Liver (tissue), 9 donors: ENCODE results near the gene AQP9. TPM values are rescaled to one million over a fixed set of nuclear protein-coding genes. Genes with fewer than 3 reads are reported as not detected.
"Not testable (repeated sequence)": the region's sequence is repeated elsewhere in the genome, so short reads cannot be mapped to it uniquely, and the experiment has no call there.

Source experiments
- DNase-seq: peaks from one replicate; pipeline ENCODE4 v3.0.0-alpha.2; 2017; ENCODE audit warnings: low spot score
- H3K27ac ChIP-seq, 2 donors: one replicate each; pipeline ENCODE4 v1.7.0; 2013; ENCODE audit warnings: inconsistent platforms in 2 of 2, low read length in 2 of 2, control low read depth in 1 of 2, low read depth in 1 of 2, mild to moderate bottlenecking in 1 of 2
- H3K27me3 ChIP-seq, 4 donors: one replicate each; pipeline versions ENCODE4 v1.6.1 to v1.7.0; 2013; ENCODE audit warnings: low read length in 3 of 4, inconsistent platforms in 1 of 4, mild to moderate bottlenecking in 1 of 4, moderate library complexity in 1 of 4; ENCODE audit not compliant: control insufficient read depth in 4 of 4, insufficient read depth in 4 of 4
- H3K36me3 ChIP-seq, 4 donors: one replicate each; pipeline versions ENCODE4 v1.6.1 to v1.7.0; 2013; ENCODE audit warnings: low read length in 3 of 4, mild to moderate bottlenecking in 3 of 4, low read depth in 1 of 4, moderate library complexity in 1 of 4; ENCODE audit not compliant: control insufficient read depth in 4 of 4, insufficient read depth in 3 of 4
- H3K4me1 ChIP-seq, 4 donors: one replicate each; pipeline versions ENCODE4 v1.6.1 to v1.7.0; 2013; ENCODE audit warnings: low read length in 3 of 4, mild to moderate bottlenecking in 3 of 4, moderate library complexity in 1 of 4; ENCODE audit not compliant: control insufficient read depth in 4 of 4, insufficient read depth in 4 of 4
- H3K4me3 ChIP-seq, 3 donors: one replicate each; pipeline versions ENCODE4 v1.6.1 to v1.7.0; 2013; ENCODE audit warnings: low read length in 3 of 3, control low read depth in 1 of 3, low read depth in 1 of 3, mild to moderate bottlenecking in 1 of 3
- H3K9ac ChIP-seq, 2 donors: one replicate each; pipeline ENCODE4 v1.7.0; 2013; ENCODE audit warnings: low read length in 2 of 2, mild to moderate bottlenecking in 2 of 2, moderate library complexity in 2 of 2, control low read depth in 1 of 2, low read depth in 1 of 2
- H3K9me3 ChIP-seq, 4 donors: one replicate each; pipeline versions ENCODE4 v1.6.1 to v1.7.0; 2013; ENCODE audit warnings: low read length in 3 of 4; ENCODE audit not compliant: control insufficient read depth in 4 of 4
- ATF3 ChIP-seq: IDR thresholded peaks from 2 replicates; pipeline ENCODE4 v1.6.1; 2016; ENCODE audit warnings: antibody characterized with exemption
- CTCF ChIP-seq: fragments of 150-350 bp; IDR thresholded peaks from 2 replicates; pipeline ENCODE4 v1.5.1; 2017; ENCODE audit warnings: improper control_type of control experiment, low read depth, low read length; ENCODE audit not compliant: missing input control
- EGR1 ChIP-seq, 2 donors: IDR thresholded peaks; 2 replicates each; pipeline ENCODE4 v1.6.1; 2016 to 2018; ENCODE audit warnings: antibody characterized with exemption in 2 of 2, low read depth in 2 of 2
- FOXA1 ChIP-seq: IDR thresholded peaks from 2 replicates; pipeline ENCODE4 v1.6.1; 2016; ENCODE audit warnings: antibody characterized with exemption
- FOXA2 ChIP-seq: IDR thresholded peaks from 2 replicates; pipeline ENCODE4 v1.6.1; 2016; ENCODE audit warnings: antibody characterized with exemption
- GABPA ChIP-seq, 2 donors: IDR thresholded peaks in 1 of 2; conservative IDR thresholded peaks in 1 of 2; 2 replicates each; pipeline ENCODE4 v1.6.1; 2016; ENCODE audit warnings: antibody characterized with exemption in 2 of 2, mild to moderate bottlenecking in 1 of 2, moderate library complexity in 1 of 2
- HNF4A ChIP-seq, 2 donors: conservative IDR thresholded peaks; 2 replicates each; pipeline ENCODE4 v1.6.1; 2016; ENCODE audit warnings: antibody characterized with exemption in 2 of 2, mild to moderate bottlenecking in 2 of 2
- HNF4G ChIP-seq: IDR thresholded peaks from 2 replicates; pipeline ENCODE4 v1.6.1; 2016; ENCODE audit warnings: antibody characterized with exemption
- MAX ChIP-seq: IDR thresholded peaks from 2 replicates; pipeline ENCODE4 v1.6.1; 2016; ENCODE audit warnings: antibody characterized with exemption
- NR2F2 ChIP-seq: IDR thresholded peaks from 2 replicates; pipeline ENCODE4 v1.6.1; 2016; ENCODE audit warnings: antibody characterized with exemption
- RAD21 ChIP-seq, 2 donors: IDR thresholded peaks; 2 replicates each; pipeline ENCODE4 v1.6.1; 2016; ENCODE audit warnings: antibody characterized with exemption in 2 of 2, mild to moderate bottlenecking in 2 of 2
- REST ChIP-seq: IDR thresholded peaks from 2 replicates; pipeline ENCODE4 v1.6.1; 2016; ENCODE audit warnings: antibody characterized with exemption, mild to moderate bottlenecking
- RXRA ChIP-seq, 2 donors: IDR thresholded peaks; 2 replicates each; pipeline ENCODE4 v1.6.1; 2017 to 2018; ENCODE audit warnings: antibody characterized with exemption in 2 of 2, mild to moderate bottlenecking in 1 of 2
- SP1 ChIP-seq: IDR thresholded peaks from 2 replicates; pipeline ENCODE4 v1.6.1; 2018; ENCODE audit warnings: antibody characterized with exemption, mild to moderate bottlenecking
- TAF1 ChIP-seq: conservative IDR thresholded peaks from 2 replicates; pipeline ENCODE4 v1.6.1; 2016; ENCODE audit warnings: antibody characterized with exemption, mild to moderate bottlenecking
- YY1 ChIP-seq: IDR thresholded peaks from 2 replicates; pipeline ENCODE4 v1.6.1; 2016; ENCODE audit warnings: antibody characterized with exemption, mild to moderate bottlenecking
- ZBTB33 ChIP-seq: IDR thresholded peaks from 2 replicates; pipeline ENCODE4 v1.6.1; 2016; ENCODE audit warnings: antibody characterized with exemption
- WGBS: extraction: QIAGEN DNeasy Blood & Tissue Kit; methylation state at CpG from one replicate; pipeline ENCODE4 v1.1.7; 2013; 5-methylcytosine and 5-hydroxymethylcytosine counted together
- polyA plus RNA-seq, 2 donors: library from polyadenylated mRNA; stranded (reverse) in 1 of 2; unstranded in 1 of 2; fragments of 200-250 nt in 1 of 2; fragments of >200 nt in 1 of 2; fragmentation: Nextera tagmentation in 1 of 2; extraction: Ambion mirVana in 1 of 2; gene quantifications; one replicate each; pipeline versions ENCODE4 v1.2.1 to v1.2.3, GENCODE V29; 2013 to 2015
- total RNA-seq, 2 donors: library from RNA; depleted of rRNA; stranded (reverse); fragments of >200 nt; gene quantifications; one replicate each; pipeline ENCODE4 v1.2.3, GENCODE V29; 2014
- donor health status: healthy.
- donor health status: healthy.
- donor health status: healthy.
- donor health status: healthy.
- donor health status: healthy.

The AQP9 gene
- total and polyA plus RNA-seq, 4 donors: 1.4 to 111 (median 86.6) TPM

GRCh38 chr15:58190419-58190818 lies 52.2 kb downstream of the AQP9 start:
- Histone ChIP-seq H3K27ac (no peak overlapping the region), H3K27me3 (no peaks in the 10 kb centered on the region), H3K9ac (no peak overlapping the region), H3K4me3 (no peak overlapping the region), H3K4me1 (no peaks in the 10 kb centered on the region), H3K36me3 (no peaks in the 10 kb centered on the region), H3K9me3 (no peaks in the 10 kb centered on the region)
- no peak for DNase-seq
- 84% methylated on average over 4 of the region's 4 CpGs for WGBS
- TF ChIP-seq SP1 (no peak), GABPA (IDR thresholded peaks at IDR 0.05 in 1 of 2, conservative IDR thresholded peaks at IDR 0.05 in 1 of 2) (no peak), RAD21 (IDR thresholded peaks at IDR 0.05) (no peak), TAF1 (no peak), EGR1 (IDR thresholded peaks at IDR 0.05; ENCODE audit: low read depth in 2 of 2) (no peak)

GRCh38 chr15:58193636-58194035 lies 55.5 kb downstream of the AQP9 start:
- H3K4me3 ChIP-seq, H3K9me3 ChIP-seq, DNase-seq, H3K4me1 ChIP-seq, H3K27me3 ChIP-seq, H3K9ac ChIP-seq, H3K36me3 ChIP-seq, H3K27ac ChIP-seq: not testable (repeated sequence)
- 83% methylated on average over 9 of the region's 9 CpGs for WGBS

- no peaks in the 10 kb centered on the region for H3K9me3 ChIP-seq
- no peak overlapping the region for H3K27ac ChIP-seq
- WGBS: 87% methylated on average over 8 of the region's 8 CpGs
- H3K9ac ChIP-seq: no peak overlapping the region
- no peak for DNase-seq
- TF ChIP-seq FOXA2 (no peak), NR2F2 (no peak), RAD21 (IDR thresholded peaks at IDR 0.05) (no peak), RXRA (IDR thresholded peaks at IDR 0.05) (no peak), ZBTB33 (no peak), FOXA1 (no peak), EGR1 (IDR thresholded peaks at IDR 0.05; ENCODE audit: low read depth in 2 of 2) (no peak), CTCF (no peak), REST (no peak), TAF1 (no peak), GABPA (IDR thresholded peaks at IDR 0.05 in 1 of 2, conservative IDR thresholded peaks at IDR 0.05 in 1 of 2) (no peak), MAX (no peak), HNF4A (conservative IDR thresholded peaks at IDR 0.05) (no peak), SP1 (no peak), ATF3 (no peak), YY1 (no peak), HNF4G (no peak)
- no peak overlapping the region for H3K4me3 ChIP-seq
- peaks cover 0 to 1% (median 0%) of the 10 kb centered on the region in 4 donors for H3K36me3 ChIP-seq
- no peaks in the 10 kb centered on the region for H3K27me3 ChIP-seq
- H3K4me1 ChIP-seq: no peaks in the 10 kb centered on the region
Observed at GRCh38 chr15:58200739-58201138, 62.6 kb downstream of the AQP9 start.
